Measurements from ENCODE around the gene RBM23. TPM values are rescaled to one million over a fixed set of nuclear protein-coding genes. Genes with fewer than 3 reads are reported as not detected.

The RBM23 gene
- total and polyA plus RNA-seq, 9 of the 15 experiments (the other 6 are each of a cell fraction or from before 2014, with no cell fraction given) = 46.0 to 102 (median 58.5) TPM

GRCh38 chr14:22928237-22929103 lies 9.5 kb upstream of the RBM23 start (continued):
- TF ChIP-seq FOXM1 (IDR thresholded peaks at IDR 0.05; ENCODE audit: low read depth) (no peak), FOXM1 (CRISPR knock-in tag; IDR thresholded peaks at IDR 0.05; ENCODE audit: low read depth) (no peak), RUNX1 (IDR thresholded peaks at IDR 0.05; ENCODE audit: low read depth) (no peak), LARP7 (IDR thresholded peaks at IDR 0.05) (no peak), ZBTB43 (CRISPR knock-in tag; IDR thresholded peaks at IDR 0.05) (no peak), RCOR1 (IDR thresholded peaks at IDR 0.05; ENCODE audit: borderline replicate concordance in 1 of 2, low read depth in 2 of 2, low read length in 2 of 2) (no peak), NR2F6 (CRISPR knock-in tag; IDR thresholded peaks at IDR 0.05) (no peak), ZNF589 (CRISPR knock-in tag; IDR thresholded peaks at IDR 0.05; ENCODE audit: low read depth) (0 out of 2 replicates have a peak, but pooled peaks have one; percentile 29), ELK3 (CRISPR knock-in tag; IDR thresholded peaks at IDR 0.05) (no peak), TAF1 (IDR thresholded peaks at IDR 0.05; ENCODE audit: control insufficient read depth, extremely low read depth, insufficient read depth, low read length, severe bottlenecking) (no peak), MAFF (IDR thresholded peaks at IDR 0.05; ENCODE audit: low read length) (no peak), TRIM25 (IDR thresholded peaks at IDR 0.05; ENCODE audit: borderline replicate concordance) (no peak), ESRRB (CRISPR knock-in tag; IDR thresholded peaks at IDR 0.05; ENCODE audit: borderline replicate concordance) (no peak), SMAD3 (CRISPR knock-in tag; conservative IDR thresholded peaks at IDR 0.05) (no peak), CC2D1A (IDR thresholded peaks at IDR 0.05) (0 out of 2 replicates have a peak, but pooled peaks have one; percentile 32), GABPB1 (CRISPR knock-in tag; IDR thresholded peaks at IDR 0.05) (no peak), ARID1B (IDR thresholded peaks at IDR 0.05) (peak; percentile 49), MAZ (CRISPR knock-in tag; conservative IDR thresholded peaks at IDR 0.05 in 1 of 2, IDR thresholded peaks at IDR 0.05 in 1 of 2) (no peak), ZNF217 (CRISPR knock-in tag; IDR thresholded peaks at IDR 0.05) (no peak)
- TF ChIP-seq, protein P1, sequence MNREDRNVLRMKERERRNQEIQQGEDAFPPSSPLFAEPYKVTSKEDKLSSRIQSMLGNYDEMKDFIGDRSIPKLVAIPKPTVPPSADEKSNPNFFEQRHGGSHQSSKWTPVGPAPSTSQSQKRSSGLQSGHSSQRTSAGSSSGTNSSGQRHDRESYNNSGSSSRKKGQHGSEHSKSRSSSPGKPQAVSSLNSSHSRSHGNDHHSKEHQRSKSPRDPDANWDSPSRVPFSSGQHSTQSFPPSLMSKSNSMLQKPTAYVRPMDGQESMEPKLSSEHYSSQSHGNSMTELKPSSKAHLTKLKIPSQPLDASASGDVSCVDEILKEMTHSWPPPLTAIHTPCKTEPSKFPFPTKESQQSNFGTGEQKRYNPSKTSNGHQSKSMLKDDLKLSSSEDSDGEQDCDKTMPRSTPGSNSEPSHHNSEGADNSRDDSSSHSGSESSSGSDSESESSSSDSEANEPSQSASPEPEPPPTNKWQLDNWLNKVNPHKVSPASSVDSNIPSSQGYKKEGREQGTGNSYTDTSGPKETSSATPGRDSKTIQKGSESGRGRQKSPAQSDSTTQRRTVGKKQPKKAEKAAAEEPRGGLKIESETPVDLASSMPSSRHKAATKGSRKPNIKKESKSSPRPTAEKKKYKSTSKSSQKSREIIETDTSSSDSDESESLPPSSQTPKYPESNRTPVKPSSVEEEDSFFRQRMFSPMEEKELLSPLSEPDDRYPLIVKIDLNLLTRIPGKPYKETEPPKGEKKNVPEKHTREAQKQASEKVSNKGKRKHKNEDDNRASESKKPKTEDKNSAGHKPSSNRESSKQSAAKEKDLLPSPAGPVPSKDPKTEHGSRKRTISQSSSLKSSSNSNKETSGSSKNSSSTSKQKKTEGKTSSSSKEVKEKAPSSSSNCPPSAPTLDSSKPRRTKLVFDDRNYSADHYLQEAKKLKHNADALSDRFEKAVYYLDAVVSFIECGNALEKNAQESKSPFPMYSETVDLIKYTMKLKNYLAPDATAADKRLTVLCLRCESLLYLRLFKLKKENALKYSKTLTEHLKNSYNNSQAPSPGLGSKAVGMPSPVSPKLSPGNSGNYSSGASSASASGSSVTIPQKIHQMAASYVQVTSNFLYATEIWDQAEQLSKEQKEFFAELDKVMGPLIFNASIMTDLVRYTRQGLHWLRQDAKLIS (CRISPR knock-in tag; IDR thresholded peaks at IDR 0.05) = no peak

Measured in K562 (cell line).